H9 (cell line): ENCODE results near the gene CACFD1. TPM values are rescaled to one million over a fixed set of nuclear protein-coding genes. Genes with fewer than 3 reads are reported as not detected.

ENCODE experiments used
- DNase-seq: peaks from one replicate; pipeline ENCODE4 v3.0.0-alpha.2; 2017
- H2AFZ ChIP-seq: one replicate; pipeline ENCODE4 v1.6.1; 2013; ENCODE audit warnings: mild to moderate bottlenecking, low read length, control low read depth, moderate library complexity
- H2AK5ac ChIP-seq: 2 replicates; pipeline ENCODE4 v1.6.1; 2013; ENCODE audit warnings: low read length, control low read depth, mixed read lengths; ENCODE audit not compliant: insufficient read length
- H2BK120ac ChIP-seq: one replicate; pipeline ENCODE4 v1.6.1; 2013; ENCODE audit warnings: low read depth, mild to moderate bottlenecking, low read length, control low read depth, inconsistent platforms; ENCODE audit not compliant: poor library complexity, severe bottlenecking
- H2BK12ac ChIP-seq: 2 replicates; pipeline ENCODE4 v1.6.1; 2013; ENCODE audit warnings: low read length, control low read depth, mixed read lengths, low read depth; ENCODE audit not compliant: insufficient read length
- H2BK15ac ChIP-seq: 2 replicates; pipeline ENCODE4 v1.6.1; 2013; ENCODE audit warnings: low read depth, low read length, control low read depth
- H2BK20ac ChIP-seq: one replicate; pipeline ENCODE4 v1.6.1; 2013; ENCODE audit warnings: low read depth, mild to moderate bottlenecking, low read length, control low read depth, inconsistent platforms; ENCODE audit not compliant: poor library complexity, severe bottlenecking
- H2BK5ac ChIP-seq: 2 replicates; pipeline ENCODE4 v1.6.1; 2013; ENCODE audit warnings: low read length, control low read depth, mixed read lengths; ENCODE audit not compliant: insufficient read length
- H3K14ac ChIP-seq: 2 replicates; pipeline ENCODE4 v1.6.1; 2013; ENCODE audit warnings: low read length, control low read depth; ENCODE audit not compliant: insufficient read depth
- H3K18ac ChIP-seq: 2 replicates; pipeline ENCODE4 v1.6.1; 2013; ENCODE audit warnings: low read depth, mild to moderate bottlenecking, mixed read lengths, low read length, control low read depth; ENCODE audit not compliant: insufficient read length
- H3K23ac ChIP-seq: 2 replicates; pipeline ENCODE4 v1.6.1; 2013; ENCODE audit warnings: low read length, control low read depth, mixed read lengths, low read depth; ENCODE audit not compliant: insufficient read length
- H3K23me2 ChIP-seq: 2 replicates; pipeline ENCODE4 v1.6.1; 2013; ENCODE audit warnings: low read depth, mild to moderate bottlenecking, mixed read lengths, low read length, control low read depth; ENCODE audit not compliant: insufficient read length, poor library complexity, severe bottlenecking
- H3K27ac ChIP-seq: 2 replicates; pipeline ENCODE4 v1.5.1; 2013; ENCODE audit warnings: low read length, control low read depth, mixed read lengths, low read depth; ENCODE audit not compliant: insufficient read length
- H3K27me3 ChIP-seq: 2 replicates; pipeline ENCODE4 v1.6.1; 2013; ENCODE audit warnings: low read length, control low read depth, inconsistent platforms; ENCODE audit not compliant: insufficient read depth
- H3K4ac ChIP-seq: 2 replicates; pipeline ENCODE4 v1.6.1; 2013; ENCODE audit warnings: low read depth, mild to moderate bottlenecking, control low read depth, inconsistent platforms, low read length, moderate library complexity
- H3K4me1 ChIP-seq: 2 replicates; pipeline ENCODE4 v1.6.1; 2013; ENCODE audit warnings: low read length, control low read depth, inconsistent platforms; ENCODE audit not compliant: insufficient read depth
- H3K4me2 ChIP-seq: 2 replicates; pipeline ENCODE4 v1.6.1; 2013; ENCODE audit warnings: low read length, control low read depth, mixed read lengths; ENCODE audit not compliant: insufficient read length, insufficient read depth
- H3K56ac ChIP-seq: 2 replicates; pipeline ENCODE4 v1.6.1; 2013; ENCODE audit warnings: low read depth, mild to moderate bottlenecking, mixed read lengths, low read length, control low read depth; ENCODE audit not compliant: insufficient read length
- H3K79me1 ChIP-seq: 2 replicates; pipeline ENCODE4 v1.6.1; 2013; ENCODE audit warnings: low read depth, mild to moderate bottlenecking, moderate library complexity, low read length, control low read depth, inconsistent platforms; ENCODE audit not compliant: insufficient read depth, poor library complexity, severe bottlenecking
- H3K79me2 ChIP-seq: 2 replicates; pipeline ENCODE4 v1.6.1; 2013; ENCODE audit warnings: low read length, control low read depth, inconsistent platforms; ENCODE audit not compliant: insufficient read depth
- H3K9ac ChIP-seq: 2 replicates; pipeline ENCODE4 v1.6.1; 2013; ENCODE audit warnings: low read length, control low read depth, mixed read lengths; ENCODE audit not compliant: insufficient read length; ENCODE audit errors: extremely low read depth
- H3K9me3 ChIP-seq: one replicate; pipeline ENCODE4 v1.6.1; 2013; ENCODE audit warnings: low read depth, low read length, inconsistent platforms; ENCODE audit not compliant: control insufficient read depth
- H3T11ph ChIP-seq: one replicate; pipeline ENCODE4 v1.6.1; 2013; ENCODE audit warnings: mild to moderate bottlenecking, low read length, control low read depth, inconsistent platforms
- H4K20me1 ChIP-seq: one replicate; pipeline ENCODE4 v1.6.1; 2013; ENCODE audit not compliant: control insufficient read depth, insufficient read length, insufficient read depth
- H4K5ac ChIP-seq: 2 replicates; pipeline ENCODE4 v1.6.1; 2013; ENCODE audit warnings: low read depth, mild to moderate bottlenecking, mixed read lengths, low read length, control low read depth; ENCODE audit not compliant: insufficient read length
- H4K8ac ChIP-seq: replicated peaks from 2 replicates; pipeline ENCODE4 v1.6.1; 2013; ENCODE audit warnings: low read length, control low read depth, mixed read lengths, low read depth; ENCODE audit not compliant: insufficient read length
- H4K91ac ChIP-seq: 2 replicates; pipeline ENCODE4 v1.6.1; 2013; ENCODE audit warnings: low read depth, mild to moderate bottlenecking, moderate library complexity, mixed read lengths, low read length, control low read depth; ENCODE audit not compliant: insufficient read length
- H3K27ac Mint-ChIP-seq, 3 experiments: 2 replicates in 2 of 3; 3 replicates in 1 of 3; pipeline ENCODE4 v1.8.0; 2020 to 2021; ENCODE audit warnings: mixed read lengths in 3 of 3, mild to moderate bottlenecking in 1 of 3, moderate library complexity in 1 of 3
- H3K27me3 Mint-ChIP-seq: 2 replicates; pipeline ENCODE4 v1.8.0; 2021; ENCODE audit warnings: low read depth, mild to moderate bottlenecking, moderate library complexity, mixed read lengths
- H3K36me3 Mint-ChIP-seq, 3 experiments: 2 replicates in 2 of 3; 3 replicates in 1 of 3; pipeline ENCODE4 v1.8.0; 2020 to 2021; ENCODE audit warnings: low read depth in 3 of 3, mixed read lengths in 3 of 3; ENCODE audit not compliant: insufficient read depth in 1 of 3
- H3K4me1 Mint-ChIP-seq, 2 experiments: 2 replicates each; pipeline ENCODE4 v1.8.0; 2020; ENCODE audit warnings: mixed read lengths in 2 of 2
- H3K4me3 Mint-ChIP-seq, 2 experiments: 2 replicates in 1 of 2; 3 replicates in 1 of 2; pipeline ENCODE4 v1.8.0; 2020 to 2021; ENCODE audit warnings: mild to moderate bottlenecking in 2 of 2, mixed read lengths in 2 of 2, moderate library complexity in 1 of 2
- H3K9me3 Mint-ChIP-seq, 2 experiments: 2 replicates in 1 of 2; 3 replicates in 1 of 2; pipeline ENCODE4 v1.8.0; 2020; ENCODE audit warnings: mild to moderate bottlenecking in 2 of 2, mixed read lengths in 2 of 2, moderate library complexity in 1 of 2
- CTCF ChIP-seq: fragments of 200-600 bp; sonication (generic); conservative IDR thresholded peaks from 3 replicates; pipeline ENCODE4 v1.8.0; 2021; ENCODE audit warnings: antibody characterized with exemption, mild to moderate bottlenecking
- WGBS: extraction: QIAGEN DNeasy Blood & Tissue Kit; methylation state at CpG from one replicate; pipeline ENCODE4 v1.1.7; 2013; ENCODE audit warnings: missing lambda C conversion rate, low lambda C conversion rate, mixed read lengths; ENCODE audit not compliant: insufficient read length; ENCODE audit errors: extremely low coverage; 5-methylcytosine and 5-hydroxymethylcytosine counted together
- total RNA-seq: library from RNA; stranded (reverse); gene quantifications from 2 replicates; pipeline ENCODE4 v1.2.1, GENCODE V29; 2021

The CACFD1 gene
- total RNA-seq, 1 experiment from 2014 or later, result 20.0 TPM

- Mint-ChIP-seq H3K4me3 (no peak overlapping the region), H3K27ac (no peak overlapping the region), H3K27me3 (peaks cover 7% of the 10 kb centered on the region), H3K9me3 (0 out of 5 replicates have a peak, but pooled peaks cover 0 to 2% of the 10 kb centered on the region in 2 experiments), H3K4me1 (no peaks in the 10 kb centered on the region), H3K36me3 (no peaks in the 10 kb centered on the region)
- TF ChIP-seq CTCF, result no peak
- Histone ChIP-seq H4K8ac (no peak overlapping the region), H3K79me2 (no peaks in the 10 kb centered on the region), H3K23me2 (no peaks in the 10 kb centered on the region), H3K9me3 (no peaks in the 10 kb centered on the region), H3K27me3 (no peaks in the 10 kb centered on the region), H3K56ac (no peak overlapping the region), H3K9ac (no peak overlapping the region), H3K14ac (no peak overlapping the region), H4K91ac (no peak overlapping the region), H2AK5ac (no peak overlapping the region), H2AFZ (no peak overlapping the region), H3K18ac (no peak overlapping the region), H3K27ac (no peak overlapping the region), H2BK12ac (no peak overlapping the region), H2BK15ac (no peak overlapping the region), H3K4me1 (no peaks in the 10 kb centered on the region), H3K23ac (no peak overlapping the region), H2BK5ac (no peak overlapping the region), H2BK20ac (no peak overlapping the region), H3T11ph (no peak overlapping the region), H3K4ac (no peak overlapping the region), H3K4me2 (no peak overlapping the region), H2BK120ac (no peak overlapping the region), H4K5ac (no peak overlapping the region), H4K20me1 (no peaks in the 10 kb centered on the region), H3K79me1 (no peaks in the 10 kb centered on the region)
- whole genome bisulfite sequencing, result no CpG with 5 or more reads among the region's 24 CpGs
- DNase-seq, result no peak
Observed at GRCh38 chr9:133494636-133495326, 35.0 kb downstream of the CACFD1 start.
